ENCODE results near the gene CHIT1. TPM values are rescaled to one million over a fixed set of nuclear protein-coding genes. Genes with fewer than 3 reads are reported as not detected.
A peak's percentile ranks its signal among the peaks of the same experiment; 100 is the strongest.

The CHIT1 gene
- total and polyA plus RNA-seq, 12 donors, result 0.13 to 6.5 (median 0.60) TPM; not detected in 1

GRCh38 chr1:203219171-203219570 is 10.3 kb downstream of the CHIT1 start:
- intact Hi-C loops (cut with DNase I), result loop anchor here in 1 of 2 donors (5.0 kb wide), 2 partner anchors 102 to 182 kb away; no protein-coding TSS in a partner anchor
- Histone ChIP-seq H3K27ac (no peak overlapping the region), H3K36me3 (replicated peaks in 1 of 2) (no peaks in the 10 kb centered on the region), H3K4me1 (replicated peaks in 1 of 2) (no peaks in the 10 kb centered on the region), H3K27me3 (peaks cover 6% of the 10 kb centered on the region), H3K4me3 (no peak overlapping the region), H3K9me3 (replicated peaks in 1 of 3) (no peaks in the 10 kb centered on the region)
- DNase-seq, result no peak
- TF ChIP-seq POLR2A (IDR thresholded peaks at IDR 0.05) (no peak), CTCF (IDR thresholded peaks at IDR 0.05) (no peak)
- 71 to 100% (median 84%) methylated on average over 1 of the region's 1 CpG for WGBS, 4 donors

- 62 to 81% (median 72%) methylated on average over 6 to 7 of the region's 7 CpGs for WGBS, 4 donors
- intact Hi-C loops (cut with DNase I), result loop anchor here (2.0 to 5.0 kb wide), 4 partner anchors 99 to 180 kb away; no protein-coding TSS in a partner anchor
- Histone ChIP-seq H3K27me3 (peaks cover 6% of the 10 kb centered on the region), H3K4me1 (replicated peaks in 1 of 2) (no peaks in the 10 kb centered on the region), H3K9me3 (replicated peaks in 1 of 3) (no peaks in the 10 kb centered on the region), H3K36me3 (replicated peaks in 1 of 2) (no peaks in the 10 kb centered on the region), H3K27ac (no peak overlapping the region), H3K4me3 (no peak overlapping the region)
- TF ChIP-seq POLR2A (IDR thresholded peaks at IDR 0.05) (no peak), CTCF (IDR thresholded peaks at IDR 0.05) (no peak)
- DNase-seq, result no peak
These were observed 11.8 kb downstream of the CHIT1 start for GRCh38 chr1:203217668-203218067.

- H3K9me3 ChIP-seq (replicated peaks in 1 of 3), result no peaks in the 10 kb centered on the region
- no peak for DNase-seq
- intact Hi-C loops (cut with DNase I), result loop anchor here (2.0 to 5.0 kb wide), 4 partner anchors 98 to 180 kb away; no protein-coding TSS in a partner anchor
- H3K36me3 ChIP-seq (replicated peaks in 1 of 2), result no peaks in the 10 kb centered on the region
- H3K4me3 ChIP-seq, result no peak overlapping the region
- peaks cover 6% of the 10 kb centered on the region for H3K27me3 ChIP-seq
- WGBS, 4 donors, result 58 to 62% (median 60%) methylated on average over 6 of the region's 6 CpGs
- TF ChIP-seq CTCF (IDR thresholded peaks at IDR 0.05), result no peak
- no peak for TF ChIP-seq POLR2A (IDR thresholded peaks at IDR 0.05)
- H3K4me1 ChIP-seq (replicated peaks in 1 of 2), result no peaks in the 10 kb centered on the region
- no peak overlapping the region for H3K27ac ChIP-seq
These were observed 12.3 kb downstream of the CHIT1 start for GRCh38 chr1:203217139-203217655.

GRCh38 chr1:203216274-203217138 is 13.0 kb downstream of the CHIT1 start:
- TF ChIP-seq POLR2A (IDR thresholded peaks at IDR 0.05), result no peak
- peak; percentile 62 to 82 (median 75) for TF ChIP-seq CTCF (IDR thresholded peaks at IDR 0.05)
- 24 to 37% (median 32%) methylated on average over 16 to 19 of the region's 19 CpGs for WGBS, 4 donors
- DNase-seq, result peak; percentile 30 to 78 (median 66)
- no peaks in the 10 kb centered on the region for H3K36me3 ChIP-seq (replicated peaks in 1 of 2)
- no peak overlapping the region for H3K4me3 ChIP-seq
- peaks cover 6% of the 10 kb centered on the region for H3K27me3 ChIP-seq
- H3K27ac ChIP-seq, result no peak overlapping the region
- H3K9me3 ChIP-seq (replicated peaks in 1 of 3), result no peaks in the 10 kb centered on the region
- H3K4me1 ChIP-seq (replicated peaks in 1 of 2), result no peaks in the 10 kb centered on the region
- intact Hi-C loops (cut with DNase I), result loop anchor here (2.0 to 5.0 kb wide), 4 partner anchors 98 to 179 kb away; no protein-coding TSS in a partner anchor
